Measurements from ENCODE around the gene MUC3A.
"Not testable (repeated sequence)": the region's sequence is repeated elsewhere in the genome, so short reads cannot be mapped to it uniquely, and the experiment has no call there.

Gene MUC3A

DNA sequence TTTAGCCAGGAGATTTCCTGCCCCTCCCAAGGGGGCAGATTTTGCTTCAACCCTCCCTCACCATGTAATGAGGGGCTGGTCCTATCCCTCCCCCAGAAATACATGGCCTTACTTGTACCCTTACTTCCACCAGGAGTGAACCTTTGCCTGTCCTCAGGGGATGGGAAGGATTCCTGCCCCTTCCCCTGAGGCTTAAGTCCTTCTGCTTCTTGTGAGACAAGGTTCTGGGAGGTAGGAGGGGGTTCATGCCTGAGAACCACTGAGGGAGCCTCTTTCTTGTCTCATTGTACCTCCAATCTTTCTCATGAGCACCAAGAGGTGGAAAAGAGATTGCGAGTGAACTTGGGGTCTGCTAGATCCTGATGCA is 19.5 kb upstream of the MUC3A start:
- H3K9me3 Mint-ChIP-seq, result no peaks in the 10 kb centered on the region
- H3K27ac Mint-ChIP-seq, result no peak overlapping the region
- H3K27me3 Mint-ChIP-seq (ENCODE audit: low read depth), result no peaks in the 10 kb centered on the region
- H3K4me3 Mint-ChIP-seq, result no peak overlapping the region
- no peaks in the 10 kb centered on the region for H3K36me3 Mint-ChIP-seq (ENCODE audit: low read depth)
- H3K4me1 Mint-ChIP-seq (ENCODE audit: low read depth), result no peaks in the 10 kb centered on the region

DNA sequence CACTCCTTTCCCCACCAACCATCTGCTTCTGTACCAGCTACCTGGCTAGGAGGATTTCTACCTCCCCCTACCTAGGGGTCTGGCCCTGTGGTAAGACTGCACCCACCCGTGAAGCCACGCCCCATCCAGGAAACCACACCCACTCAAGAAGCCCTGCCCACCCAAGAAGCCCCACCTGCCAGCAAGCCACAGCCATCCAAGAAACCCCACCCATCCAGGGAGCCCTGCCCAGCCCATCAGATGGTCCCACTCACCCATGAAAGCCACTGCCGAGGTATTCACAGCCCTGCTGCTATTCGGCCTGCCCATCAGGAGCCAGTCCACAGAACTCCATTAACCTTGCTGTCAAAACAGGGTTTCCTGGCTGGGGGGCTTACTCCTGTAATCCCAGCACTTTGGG is 15.6 kb upstream of the MUC3A start:
- Mint-ChIP-seq H3K36me3 (ENCODE audit: low read depth) (no peaks in the 10 kb centered on the region), H3K27me3 (ENCODE audit: low read depth) (no peaks in the 10 kb centered on the region), H3K4me1 (ENCODE audit: low read depth) (no peaks in the 10 kb centered on the region)

DNA sequence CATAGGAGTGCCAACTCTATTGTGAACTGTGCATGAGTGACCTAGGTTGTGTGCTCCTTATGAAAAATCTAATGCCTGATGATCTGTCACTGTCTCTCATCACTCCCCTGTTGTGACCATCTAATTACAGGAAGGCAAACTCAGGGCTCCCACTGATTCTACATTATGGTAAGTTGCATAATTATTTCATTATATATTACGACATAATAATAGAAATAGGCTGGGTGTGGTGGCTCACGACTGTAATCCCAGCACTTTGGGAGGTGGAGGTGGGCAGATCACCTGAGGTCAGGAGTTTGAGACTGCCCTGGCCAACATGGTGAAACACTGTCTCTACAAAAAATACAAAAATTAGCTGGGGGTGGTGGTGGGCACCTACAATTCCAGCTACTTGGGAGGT is 14.0 kb upstream of the MUC3A start:
- not testable (repeated sequence) for H3K9me3 Mint-ChIP-seq; H3K4me1 Mint-ChIP-seq (ENCODE audit: low read depth); H3K27me3 Mint-ChIP-seq (ENCODE audit: low read depth); H3K4me3 Mint-ChIP-seq; H3K27ac Mint-ChIP-seq; H3K36me3 Mint-ChIP-seq (ENCODE audit: low read depth)

More for the DNA sequence above, 15.6 kb upstream of the MUC3A start:
- no peaks in the 10 kb centered on the region for H3K9me3 Mint-ChIP-seq
- no peak overlapping the region for H3K27ac Mint-ChIP-seq
- H3K4me3 Mint-ChIP-seq, result no peak overlapping the region

GRCh38 chr7:100936167-100936566 is 13.2 kb upstream of the MUC3A start:
- not testable (repeated sequence) for H3K4me1 Mint-ChIP-seq (ENCODE audit: low read depth)

GRCh38 chr7:100942045-100942774 is 7.1 kb upstream of the MUC3A start:
- Mint-ChIP-seq H3K27ac (no peak overlapping the region), H3K27me3 (ENCODE audit: low read depth) (peaks cover 3% of the 10 kb centered on the region), H3K4me1 (ENCODE audit: low read depth) (peaks cover 1% of the 10 kb centered on the region), H3K36me3 (ENCODE audit: low read depth) (no peaks in the 10 kb centered on the region), H3K9me3 (peaks cover 4% of the 10 kb centered on the region), H3K4me3 (no peak overlapping the region)

More at GRCh38 chr7:100936167-100936566, 13.2 kb upstream of the MUC3A start:
- not testable (repeated sequence) for H3K36me3 Mint-ChIP-seq (ENCODE audit: low read depth); H3K27ac Mint-ChIP-seq; H3K4me3 Mint-ChIP-seq; H3K27me3 Mint-ChIP-seq (ENCODE audit: low read depth); H3K9me3 Mint-ChIP-seq

DNA sequence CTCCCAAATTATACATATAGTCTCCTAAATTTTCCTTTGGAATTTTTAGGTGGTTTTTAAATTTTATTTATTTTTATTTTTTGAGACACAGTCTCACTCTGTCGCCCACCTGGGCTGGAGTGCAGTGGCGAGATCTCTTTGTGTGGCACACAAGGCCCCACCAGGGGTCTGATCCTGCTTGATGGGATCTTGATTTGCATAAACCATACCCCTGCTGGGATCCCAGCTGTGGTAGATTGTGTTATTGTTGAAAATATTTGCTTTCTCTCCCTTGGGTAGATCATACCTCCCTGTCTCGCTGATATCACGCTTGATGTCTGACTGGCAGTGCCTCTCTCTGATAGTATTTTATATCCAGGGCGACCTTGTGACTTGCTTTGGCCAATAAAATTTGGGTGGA is 5.6 kb upstream of the MUC3A start:
- Mint-ChIP-seq H3K4me1 (ENCODE audit: low read depth) (peaks cover 1% of the 10 kb centered on the region), H3K36me3 (ENCODE audit: low read depth) (no peaks in the 10 kb centered on the region), H3K27me3 (ENCODE audit: low read depth) (peaks cover 3% of the 10 kb centered on the region), H3K4me3 (no peak overlapping the region), H3K9me3 (peaks cover 4% of the 10 kb centered on the region), H3K27ac (no peak overlapping the region)

DNA sequence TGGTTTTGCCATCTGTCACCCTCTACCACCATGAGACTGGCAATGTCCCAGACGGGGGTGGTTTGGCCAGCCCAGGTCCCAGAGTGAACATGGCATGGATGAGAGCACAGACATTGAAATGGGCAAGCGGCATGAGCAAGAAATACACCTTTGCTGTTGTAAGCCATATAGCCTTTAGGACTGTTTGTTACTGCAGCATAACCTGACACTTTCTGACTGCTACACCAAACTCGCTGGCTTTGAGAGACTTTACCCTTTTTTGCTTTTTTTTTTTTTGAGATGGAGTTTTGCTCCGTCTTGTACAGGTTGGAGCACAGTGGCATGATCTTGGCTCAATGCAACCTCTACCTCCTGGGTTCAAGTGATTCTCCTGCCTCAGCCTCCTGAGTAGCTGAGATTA is 5.2 kb upstream of the MUC3A start:
- no peak overlapping the region for H3K4me3 Mint-ChIP-seq
- no peak overlapping the region for H3K27ac Mint-ChIP-seq
- no peaks in the 10 kb centered on the region for H3K36me3 Mint-ChIP-seq (ENCODE audit: low read depth)
- peaks cover 7% of the 10 kb centered on the region for H3K27me3 Mint-ChIP-seq (ENCODE audit: low read depth)
- peaks cover 1% of the 10 kb centered on the region for H3K4me1 Mint-ChIP-seq (ENCODE audit: low read depth)
- peaks cover 4% of the 10 kb centered on the region for H3K9me3 Mint-ChIP-seq

DNA sequence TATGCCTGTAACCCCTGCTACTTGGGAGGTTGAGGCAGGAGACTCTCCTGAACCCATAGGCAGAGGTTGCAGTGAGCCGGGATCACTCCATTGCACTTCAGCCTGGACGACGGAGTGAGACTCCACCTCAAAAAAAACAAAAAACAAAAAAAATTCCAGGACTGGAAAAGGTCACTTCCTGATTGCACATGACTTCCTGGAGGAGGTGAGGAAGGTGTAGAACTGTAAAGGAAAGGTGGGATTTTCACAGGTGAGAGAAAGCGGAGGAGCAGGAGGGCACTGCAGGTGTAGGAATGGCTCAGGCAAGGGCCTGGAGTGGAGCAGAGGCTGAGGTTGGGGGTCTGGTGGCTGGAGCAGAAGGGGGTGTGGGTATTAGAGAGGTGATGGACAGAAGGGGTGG is 3.2 kb upstream of the MUC3A start:
- Mint-ChIP-seq H3K9me3 (peaks cover 4% of the 10 kb centered on the region), H3K4me1 (ENCODE audit: low read depth) (peaks cover 1% of the 10 kb centered on the region), H3K27me3 (ENCODE audit: low read depth) (peaks cover 16% of the 10 kb centered on the region), H3K4me3 (no peak overlapping the region), H3K36me3 (ENCODE audit: low read depth) (no peaks in the 10 kb centered on the region), H3K27ac (no peak overlapping the region)

GRCh38 chr7:100946766-100947365 is 2.5 kb upstream of the MUC3A start:
- Mint-ChIP-seq H3K27me3 (ENCODE audit: low read depth) (peaks cover 16% of the 10 kb centered on the region), H3K9me3 (peaks cover 4% of the 10 kb centered on the region), H3K27ac (no peak overlapping the region), H3K4me1 (ENCODE audit: low read depth) (peaks cover 1% of the 10 kb centered on the region), H3K4me3 (no peak overlapping the region), H3K36me3 (ENCODE audit: low read depth) (no peaks in the 10 kb centered on the region)

DNA sequence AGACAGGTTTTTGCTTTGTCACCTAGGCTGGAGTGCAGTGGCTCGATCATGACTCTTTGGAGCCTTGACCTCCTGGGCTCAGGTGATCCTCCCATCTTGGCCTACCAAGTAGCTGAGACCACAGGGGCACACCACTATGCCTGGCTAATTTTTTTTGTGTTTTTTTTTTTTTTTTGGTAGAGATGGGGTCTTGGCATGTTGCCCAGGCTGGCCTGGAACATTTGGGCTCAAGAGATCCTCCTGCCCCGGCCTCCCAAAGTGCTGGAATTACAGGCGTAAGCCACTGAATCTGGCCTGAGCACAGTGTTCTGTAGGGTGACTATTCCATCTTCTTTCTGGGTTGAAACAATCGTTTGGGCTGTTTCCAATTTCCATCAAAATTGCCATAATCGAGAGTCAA is 1.5 kb upstream of the MUC3A start:
- H3K4me3 Mint-ChIP-seq, result no peak overlapping the region
- H3K9me3 Mint-ChIP-seq, result peaks cover 4% of the 10 kb centered on the region
- no peaks in the 10 kb centered on the region for H3K4me1 Mint-ChIP-seq (ENCODE audit: low read depth)
- peaks cover 16% of the 10 kb centered on the region for H3K27me3 Mint-ChIP-seq (ENCODE audit: low read depth)
- H3K36me3 Mint-ChIP-seq (ENCODE audit: low read depth), result no peaks in the 10 kb centered on the region
- no peak overlapping the region for H3K27ac Mint-ChIP-seq

GRCh38 chr7:100949933-100950443 is 654 bp downstream of the MUC3A start:
- no peaks in the 10 kb centered on the region for H3K4me1 Mint-ChIP-seq (ENCODE audit: low read depth)
- no peaks in the 10 kb centered on the region for H3K36me3 Mint-ChIP-seq (ENCODE audit: low read depth)
- no peak overlapping the region for H3K4me3 Mint-ChIP-seq
- H3K27me3 Mint-ChIP-seq (ENCODE audit: low read depth), result peaks cover 16% of the 10 kb centered on the region
- no peak overlapping the region for H3K27ac Mint-ChIP-seq
- H3K9me3 Mint-ChIP-seq, result no peaks in the 10 kb centered on the region

DNA sequence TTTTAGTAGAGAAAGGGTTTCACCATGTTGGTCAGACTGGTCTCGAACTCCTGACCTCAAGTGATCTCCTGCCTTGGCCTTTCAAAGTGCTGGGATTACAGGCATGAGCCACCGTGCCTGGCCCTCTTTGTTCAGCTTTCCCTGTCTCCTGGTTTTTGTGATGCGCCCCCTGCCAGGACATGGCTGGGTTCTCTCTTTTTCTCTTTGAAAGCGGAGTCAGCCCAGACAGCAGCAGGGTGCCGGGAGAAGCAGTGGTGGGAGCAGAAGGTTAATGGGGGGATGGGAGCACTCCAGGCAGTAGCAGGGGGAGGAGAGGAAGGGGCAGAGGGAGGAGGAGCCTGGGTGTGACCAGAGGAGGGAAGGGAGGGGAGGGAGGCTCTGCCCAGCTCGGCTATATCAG is 1.8 kb downstream of the MUC3A start:
- no peak overlapping the region for H3K27ac Mint-ChIP-seq
- H3K36me3 Mint-ChIP-seq (ENCODE audit: low read depth), result no peaks in the 10 kb centered on the region
- no peaks in the 10 kb centered on the region for H3K4me1 Mint-ChIP-seq (ENCODE audit: low read depth)
- H3K9me3 Mint-ChIP-seq, result no peaks in the 10 kb centered on the region
- no peak overlapping the region for H3K4me3 Mint-ChIP-seq
- peaks cover 12% of the 10 kb centered on the region for H3K27me3 Mint-ChIP-seq (ENCODE audit: low read depth)

DNA sequence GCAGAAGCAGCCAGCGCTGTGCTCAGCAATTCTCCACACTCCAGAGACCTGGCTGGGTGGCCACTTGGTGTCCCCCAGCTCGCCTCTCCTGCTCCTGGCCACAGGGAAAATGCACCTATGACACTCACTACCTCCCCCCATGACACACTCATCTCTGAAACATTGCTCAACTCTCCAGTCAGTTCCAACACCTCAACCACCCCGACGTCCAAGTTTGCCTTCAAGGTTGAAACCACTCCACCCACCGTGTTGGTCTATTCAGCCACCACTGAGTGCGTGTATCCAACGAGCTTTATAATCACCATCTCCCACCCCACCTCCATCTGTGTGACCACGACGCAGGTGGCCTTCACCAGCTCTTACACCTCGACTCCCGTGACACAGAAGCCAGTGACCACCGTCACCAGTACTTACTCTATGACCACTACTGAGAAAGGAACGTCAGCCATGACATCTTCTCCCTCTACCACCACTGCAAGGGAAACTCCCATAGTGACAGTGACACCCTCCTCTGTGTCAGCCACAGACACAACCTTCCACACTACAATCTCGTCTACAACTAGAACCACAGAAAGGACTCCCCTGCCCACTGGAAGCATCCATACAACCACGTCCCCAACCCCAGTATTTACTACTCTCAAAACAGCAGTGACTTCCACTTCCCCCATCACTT is 2.7 kb downstream of the MUC3A start:
- H3K4me1 Mint-ChIP-seq (ENCODE audit: low read depth), result no peaks in the 10 kb centered on the region
- H3K4me3 Mint-ChIP-seq, result no peak overlapping the region
- no peaks in the 10 kb centered on the region for H3K36me3 Mint-ChIP-seq (ENCODE audit: low read depth)
- H3K27me3 Mint-ChIP-seq (ENCODE audit: low read depth), result peaks cover 12% of the 10 kb centered on the region
- H3K9me3 Mint-ChIP-seq, result no peaks in the 10 kb centered on the region
- H3K27ac Mint-ChIP-seq, result no peak overlapping the region

- Mint-ChIP-seq H3K4me3 (no peak overlapping the region), H3K27ac (no peak overlapping the region), H3K9me3 (no peaks in the 10 kb centered on the region), H3K4me1 (ENCODE audit: low read depth) (no peaks in the 10 kb centered on the region), H3K36me3 (ENCODE audit: low read depth) (no peaks in the 10 kb centered on the region), H3K27me3 (ENCODE audit: low read depth) (peaks cover 12% of the 10 kb centered on the region)
Observed at GRCh38 chr7:100952641-100953040, 3.3 kb downstream of the MUC3A start.

DNA sequence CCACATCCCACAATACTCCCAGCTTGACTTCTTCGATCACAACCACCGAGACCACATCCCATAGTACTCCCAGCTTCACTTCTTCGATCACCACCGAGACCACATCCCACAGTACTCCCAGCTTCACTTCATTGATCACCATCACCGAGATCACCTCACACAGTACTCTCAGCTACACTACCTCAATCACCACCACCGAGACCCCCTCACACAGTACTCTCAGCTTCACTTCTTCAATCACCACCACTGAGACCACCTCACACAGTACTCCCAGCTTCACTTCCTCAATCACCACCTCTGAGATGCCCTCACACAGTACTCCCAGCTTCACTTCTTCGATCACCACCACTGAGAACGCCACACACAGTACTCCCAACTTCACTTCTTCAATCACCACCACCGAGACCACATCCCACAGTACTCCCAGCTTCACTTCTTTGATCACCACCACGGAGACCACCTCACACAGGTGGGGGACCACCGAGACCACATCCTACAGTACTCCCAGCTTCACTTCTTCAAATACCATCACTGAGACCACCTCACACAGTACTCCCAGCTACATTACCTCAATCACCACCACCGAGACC is 8.6 kb downstream of the MUC3A start:
- Mint-ChIP-seq H3K9me3 (no peaks in the 10 kb centered on the region), H3K27me3 (ENCODE audit: low read depth) (no peaks in the 10 kb centered on the region), H3K36me3 (ENCODE audit: low read depth) (no peaks in the 10 kb centered on the region), H3K4me1 (ENCODE audit: low read depth) (no peaks in the 10 kb centered on the region), H3K4me3 (no peak overlapping the region), H3K27ac (no peak overlapping the region)
